Nephron (organoid): ENCODE results near the gene ACP6.

Experiments
- H3K27ac Mint-ChIP-seq, 3 experiments: 2 replicates each; pipeline ENCODE4 v1.8.0; 2020; ENCODE audit warnings: mixed read lengths in 3 of 3, mild to moderate bottlenecking in 2 of 3, moderate library complexity in 1 of 3
- H3K27me3 Mint-ChIP-seq: 2 replicates; pipeline ENCODE4 v1.8.0; 2021; ENCODE audit warnings: low read depth, mild to moderate bottlenecking, moderate library complexity, mixed read lengths
- H3K36me3 Mint-ChIP-seq: 2 replicates; pipeline ENCODE4 v1.8.0; 2020; ENCODE audit warnings: low read depth, mixed read lengths
- H3K4me1 Mint-ChIP-seq: 2 replicates; pipeline ENCODE4 v1.8.0; 2020; ENCODE audit warnings: mixed read lengths
- H3K4me3 Mint-ChIP-seq, 3 experiments: 2 replicates each; pipeline ENCODE4 v1.8.0; 2020; ENCODE audit warnings: mild to moderate bottlenecking in 3 of 3, mixed read lengths in 3 of 3, moderate library complexity in 2 of 3
- H3K9me3 Mint-ChIP-seq: 2 replicates; pipeline ENCODE4 v1.8.0; 2020; ENCODE audit warnings: mixed read lengths
- CTCF ChIP-seq, 3 experiments: fragments of 200-600 bp; sonication (generic); IDR thresholded peaks; one replicate each; pipeline ENCODE4 v1.5.0; 2021; ENCODE audit warnings: antibody characterized with exemption in 3 of 3; ENCODE audit not compliant: unreplicated experiment in 3 of 3

ACP6 gene

GRCh38 chr1:147670319-147671001 lies at the start of gene ACP6:
Gene ACP6 (minus strand): TSS chr1:147670524. CDS start chr1:147670048, 476 bp downstream.
- Mint-ChIP-seq H3K4me1 (peaks cover 31% of the 10 kb centered on the region), H3K36me3 (peaks cover 7% of the 10 kb centered on the region), H3K4me3 (peak within 1 kb of the TSS; percentile 93 to 97 (median 93)), H3K27me3 (peaks cover 4% of the 10 kb centered on the region), H3K9me3 (no peaks in the 10 kb centered on the region), H3K27ac (peak within 1 kb of the TSS; percentile 82 to 97 (median 93))
- TF ChIP-seq CTCF (IDR thresholded peaks at IDR 0.05; ENCODE audit: unreplicated experiment in 3 of 3), result no peak

DNA sequence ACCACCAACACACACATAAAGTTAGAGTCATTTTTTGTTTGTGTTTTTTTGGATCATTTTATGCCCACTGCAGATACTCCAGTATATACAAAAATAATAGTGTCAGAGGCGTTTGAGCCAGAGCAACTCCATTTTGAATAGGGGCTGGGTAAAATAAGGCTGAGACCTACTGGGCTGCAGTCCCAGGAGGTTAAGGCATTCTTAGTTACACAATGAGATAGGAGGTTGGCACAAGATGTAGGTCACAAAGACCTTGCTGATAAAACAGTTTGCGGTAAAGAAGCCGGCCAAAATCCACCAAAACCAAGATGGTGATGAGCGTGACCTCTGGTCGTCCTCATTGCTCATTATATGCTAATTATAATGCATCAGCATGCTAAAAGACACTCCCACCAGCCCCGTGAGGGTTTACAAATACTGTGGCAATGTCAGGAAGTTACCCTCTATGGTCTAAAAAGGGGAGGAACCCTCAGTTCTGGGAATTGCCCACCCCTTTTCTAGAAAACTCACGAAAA lies 49.4 kb upstream of the ACP6 start:
- peaks cover 4% of the 10 kb centered on the region for H3K27me3 Mint-ChIP-seq
- TF ChIP-seq CTCF (IDR thresholded peaks at IDR 0.05; ENCODE audit: unreplicated experiment in 3 of 3), result no peak
- H3K4me3 Mint-ChIP-seq, result no peak overlapping the region

GRCh38 chr1:147719029-147719698 lies 48.8 kb upstream of the ACP6 start:
- Mint-ChIP-seq H3K36me3 (no peaks in the 10 kb centered on the region), H3K4me1 (peaks cover 32% of the 10 kb centered on the region), H3K4me3 (no peak overlapping the region), H3K27ac (no peak overlapping the region), H3K27me3 (peaks cover 4% of the 10 kb centered on the region), H3K9me3 (peaks cover 2% of the 10 kb centered on the region)
- no peak for TF ChIP-seq CTCF (IDR thresholded peaks at IDR 0.05; ENCODE audit: unreplicated experiment in 3 of 3)

More for the DNA sequence above, 49.4 kb upstream of the ACP6 start:
- Mint-ChIP-seq H3K4me1 (peaks cover 26% of the 10 kb centered on the region), H3K36me3 (no peaks in the 10 kb centered on the region), H3K27ac (no peak overlapping the region), H3K9me3 (peaks cover 2% of the 10 kb centered on the region)

- Mint-ChIP-seq H3K36me3 (no peaks in the 10 kb centered on the region), H3K4me3 (no peak overlapping the region), H3K27me3 (no peaks in the 10 kb centered on the region), H3K27ac (peak overlapping the region in 2 of 3 experiments; percentile 88 to 97), H3K4me1 (peaks cover 33% of the 10 kb centered on the region), H3K9me3 (peaks cover 2% of the 10 kb centered on the region)
- TF ChIP-seq CTCF (IDR thresholded peaks at IDR 0.05; ENCODE audit: unreplicated experiment in 3 of 3), result no peak
These were observed 47.4 kb upstream of the ACP6 start for GRCh38 chr1:147717706-147718097.

GRCh38 chr1:147717051-147717705 lies 46.9 kb upstream of the ACP6 start:
- Mint-ChIP-seq H3K9me3 (peaks cover 2% of the 10 kb centered on the region), H3K27ac (peak overlapping the region; percentile 78 to 97 (median 88)), H3K4me3 (no peak overlapping the region), H3K4me1 (peaks cover 33% of the 10 kb centered on the region), H3K27me3 (no peaks in the 10 kb centered on the region), H3K36me3 (no peaks in the 10 kb centered on the region)
- TF ChIP-seq CTCF (IDR thresholded peaks at IDR 0.05; ENCODE audit: unreplicated experiment in 3 of 3), result no peak
